CD4-positive, alpha-beta memory T cell (primary cell): Measurements from ENCODE around the gene IFFO2. TPM values are rescaled to one million over a fixed set of nuclear protein-coding genes. Genes with fewer than 3 reads are reported as not detected.

Experiments
- CTCF ChIA-PET: fragments of 350-600 bp; sonication (Branson Sonifier 250); formaldehyde crosslinking; loops from one replicate; lab custom pipeline; 2021; ENCODE audit warnings: inconsistent platforms; ENCODE audit not compliant: partially characterized antibody; lab: Charles Lee
- POLR2A ChIA-PET: fragments of 350-600 bp; sonication (Branson Sonifier 250); formaldehyde crosslinking; loops from one replicate; lab custom pipeline; 2021; ENCODE audit not compliant: partially characterized antibody; lab: Charles Lee
- DNase-seq, 5 donors: peaks; one replicate each; pipeline versions ENCODE4 v3.0.0 to v3.0.0-alpha.2; 2020 to 2022; ENCODE audit warnings: mixed read lengths in 1 of 5
- H3K27ac ChIP-seq: one replicate; pipeline ENCODE4 v1.7.0; 2013; ENCODE audit warnings: low read depth, low read length
- H3K27me3 ChIP-seq: 2 replicates; pipeline ENCODE4 v1.7.0; 2013; ENCODE audit warnings: mild to moderate bottlenecking, low read length, moderate library complexity; ENCODE audit not compliant: insufficient read depth
- H3K36me3 ChIP-seq: 2 replicates; pipeline ENCODE4 v1.7.0; 2013; ENCODE audit warnings: mild to moderate bottlenecking, low read length, moderate library complexity; ENCODE audit not compliant: insufficient read depth
- H3K4me1 ChIP-seq: 2 replicates; pipeline ENCODE4 v1.7.0; 2013; ENCODE audit warnings: mild to moderate bottlenecking, low read length, moderate library complexity; ENCODE audit not compliant: insufficient read depth
- H3K4me3 ChIP-seq, 2 donors: one replicate each; pipeline ENCODE4 v1.7.0; 2013; ENCODE audit warnings: low read length in 2 of 2, mild to moderate bottlenecking in 1 of 2
- H3K9me3 ChIP-seq, 2 donors: one replicate each; pipeline ENCODE4 v1.7.0; 2013; ENCODE audit warnings: low read length in 2 of 2, control low read depth in 1 of 2; ENCODE audit not compliant: control insufficient read depth in 1 of 2
- H3K27ac Mint-ChIP-seq, 7 donors: one replicate each; pipeline ENCODE4 v1.8.0; 2020 to 2021; ENCODE audit warnings: mixed read lengths in 7 of 7, mild to moderate bottlenecking in 6 of 7, inconsistent platforms in 3 of 7, moderate library complexity in 3 of 7
- H3K27me3 Mint-ChIP-seq, 2 donors: one replicate each; pipeline ENCODE4 v1.8.0; 2020 to 2021; ENCODE audit warnings: mixed read lengths in 2 of 2
- H3K36me3 Mint-ChIP-seq, 2 donors: one replicate each; pipeline ENCODE4 v1.8.0; 2020 to 2021; ENCODE audit warnings: mixed read lengths in 2 of 2, inconsistent platforms in 1 of 2, mild to moderate bottlenecking in 1 of 2
- H3K4me1 Mint-ChIP-seq, 4 donors: one replicate each; pipeline ENCODE4 v1.8.0; 2020 to 2021; ENCODE audit warnings: mixed read lengths in 4 of 4, mild to moderate bottlenecking in 1 of 4
- H3K4me3 Mint-ChIP-seq, 8 donors: one replicate each; pipeline ENCODE4 v1.8.0; 2020 to 2021; ENCODE audit warnings: mixed read lengths in 8 of 8, mild to moderate bottlenecking in 7 of 8, moderate library complexity in 6 of 8, inconsistent platforms in 3 of 8
- H3K9me3 Mint-ChIP-seq, 8 donors: one replicate each; pipeline ENCODE4 v1.8.0; 2020 to 2021; ENCODE audit warnings: mixed read lengths in 8 of 8, mild to moderate bottlenecking in 5 of 8, inconsistent platforms in 3 of 8, moderate library complexity in 1 of 8
- intact Hi-C: fragments of 100-400 bp; cut with micrococcal nuclease; formaldehyde crosslinking; loops from one replicate; pipeline ENCODE4 v1.15.1; 2023
- polyA plus RNA-seq, 2 donors: library from polyadenylated mRNA; unstranded; fragments of 300-500 nt; fragmentation: Illumina TruSeq; gene quantifications; one replicate each; pipeline ENCODE4 v1.2.3, GENCODE V29; 2021
- total RNA-seq, 2 experiments: library from RNA; stranded (reverse); gene quantifications; one replicate each; pipeline ENCODE4 v1.2.3, GENCODE V29; 2021

Gene IFFO2
- total and polyA plus RNA-seq, 4 experiments from 2014 or later, result 1.3 to 41.3 (median 22.1) TPM

- H3K4me3 ChIP-seq, result no peak overlapping the region
- no peaks in the 10 kb centered on the region for H3K27me3 ChIP-seq
- intact Hi-C loops, result no loop called here
- ChIA-PET CTCF (interaction anchor here (1.6 to 11.2 kb wide), 9 partner anchors 9 to 168 kb away, joined by 5 to 193 read pairs (median 14); partner anchors contain the start of genes ALDH4A1 and IFFO2), POLR2A (interaction anchor here (1.3 to 10.1 kb wide), 7 partner anchors 13 to 146 kb away, joined by 5 to 599 read pairs (median 21); partner anchors contain the start of genes ALDH4A1 and IFFO2)
- no peak for DNase-seq
- H3K27ac ChIP-seq, result peak overlapping the region; percentile 75
- no peaks in the 10 kb centered on the region for H3K9me3 Mint-ChIP-seq
- peaks cover 62 to 98% (median 86%) of the 10 kb centered on the region in 4 donors for H3K4me1 Mint-ChIP-seq
- peaks cover 4 to 7% of the 10 kb centered on the region in 2 donors for H3K36me3 Mint-ChIP-seq
- H3K36me3 ChIP-seq, result no peaks in the 10 kb centered on the region
- H3K27me3 Mint-ChIP-seq, result no peaks in the 10 kb centered on the region
- peaks cover 99% of the 10 kb centered on the region for H3K4me1 ChIP-seq
- peak overlapping the region; percentile 78 to 89 (median 84) for H3K4me3 Mint-ChIP-seq
- H3K9me3 ChIP-seq, result no peaks in the 10 kb centered on the region
- peak overlapping the region; percentile 87 to 99 (median 98) for H3K27ac Mint-ChIP-seq
Measured at GRCh38 chr1:18928406-18928805, 28.1 kb downstream of the IFFO2 start.

- Mint-ChIP-seq H3K27ac (peak overlapping the region; percentile 87 to 99 (median 98)), H3K9me3 (no peaks in the 10 kb centered on the region), H3K36me3 (peaks cover 4 to 7% of the 10 kb centered on the region in 2 donors), H3K4me3 (peak overlapping the region; percentile 78 to 89 (median 84)), H3K27me3 (no peaks in the 10 kb centered on the region), H3K4me1 (peaks cover 58 to 98% (median 87%) of the 10 kb centered on the region in 4 donors)
- POLR2A ChIA-PET, result interaction anchor here (0.6 to 10.1 kb wide), 15 partner anchors 8 to 465 kb away, joined by 3 to 599 read pairs (median 7); partner anchors contain the start of genes ALDH4A1 and IFFO2
- H3K4me3 ChIP-seq, result peak overlapping the region; percentile 45 to 58
- H3K27ac ChIP-seq, result peak overlapping the region; percentile 75
- H3K27me3 ChIP-seq, result no peaks in the 10 kb centered on the region
- peak; percentile 56 to 75 (median 62) for DNase-seq
- no peaks in the 10 kb centered on the region for H3K36me3 ChIP-seq
- no peaks in the 10 kb centered on the region for H3K9me3 ChIP-seq
- peaks cover 99% of the 10 kb centered on the region for H3K4me1 ChIP-seq
- intact Hi-C loops, result loop anchor here (1.0 kb wide), 1 partner anchor 45 kb away; no protein-coding TSS in a partner anchor
- CTCF ChIA-PET, result interaction anchor here (0.7 to 11.2 kb wide), 17 partner anchors 10 to 170 kb away, joined by 3 to 193 read pairs (median 7); partner anchors contain the start of genes ALDH4A1 and IFFO2
Measured at GRCh38 chr1:18927654-18928272, 28.7 kb downstream of the IFFO2 start.

GRCh38 chr1:18927082-18927653, 29.3 kb downstream of the IFFO2 start:
- intact Hi-C loops, result loop anchor here (1.0 kb wide), 1 partner anchor 45 kb away; no protein-coding TSS in a partner anchor
- peak overlapping the region; percentile 75 for H3K27ac ChIP-seq

GRCh38 chr1:18926315-18927081, 30.0 kb downstream of the IFFO2 start:
- Histone ChIP-seq H3K4me3 (peak overlapping the region; percentile 45 to 58), H3K27ac (peak overlapping the region; percentile 75), H3K9me3 (no peaks in the 10 kb centered on the region), H3K4me1 (peaks cover 99% of the 10 kb centered on the region), H3K36me3 (no peaks in the 10 kb centered on the region), H3K27me3 (no peaks in the 10 kb centered on the region)
- DNase-seq, result peak; percentile 75 to 95 (median 78)
- intact Hi-C loops, result loop anchor here (1.0 kb wide), 5 partner anchors 13 to 148 kb away; partner anchors contain the start of gene IFFO2
- Mint-ChIP-seq H3K36me3 (peaks cover 3 to 4% of the 10 kb centered on the region in 2 donors), H3K9me3 (no peaks in the 10 kb centered on the region), H3K27ac (peak overlapping the region; percentile 87 to 99 (median 98)), H3K4me3 (peak overlapping the region; percentile 78 to 89 (median 84)), H3K27me3 (no peaks in the 10 kb centered on the region), H3K4me1 (peaks cover 48 to 98% (median 83%) of the 10 kb centered on the region in 4 donors)
- CTCF ChIA-PET, result interaction anchor here (0.7 to 11.2 kb wide), 12 partner anchors 11 to 148 kb away, joined by 3 to 193 read pairs (median 8); partner anchors contain the start of genes ALDH4A1 and IFFO2
- POLR2A ChIA-PET, result interaction anchor here (0.7 to 10.1 kb wide), 16 partner anchors 10 to 325 kb away, joined by 3 to 599 read pairs (median 6); partner anchors contain the start of genes ALDH4A1, EMC1, IFFO2 and MRTO4

More at GRCh38 chr1:18927082-18927653, 29.3 kb downstream of the IFFO2 start:
- peak overlapping the region; percentile 87 to 99 (median 98) for H3K27ac Mint-ChIP-seq
- Histone ChIP-seq H3K4me3 (peak overlapping the region; percentile 45 to 58), H3K4me1 (peaks cover 99% of the 10 kb centered on the region), H3K36me3 (no peaks in the 10 kb centered on the region), H3K27me3 (no peaks in the 10 kb centered on the region), H3K9me3 (no peaks in the 10 kb centered on the region)
- CTCF ChIA-PET, result interaction anchor here (0.7 to 11.2 kb wide), 17 partner anchors 11 to 171 kb away, joined by 3 to 193 read pairs (median 7); partner anchors contain the start of genes ALDH4A1 and IFFO2
- no peaks in the 10 kb centered on the region for H3K9me3 Mint-ChIP-seq
- peak in 2 of 5 donors; percentile 31 to 77 for DNase-seq
- H3K4me3 Mint-ChIP-seq, result peak overlapping the region; percentile 78 to 89 (median 84)
- no peaks in the 10 kb centered on the region for H3K27me3 Mint-ChIP-seq
- peaks cover 4% of the 10 kb centered on the region in 2 donors for H3K36me3 Mint-ChIP-seq
- POLR2A ChIA-PET, result interaction anchor here (0.6 to 10.1 kb wide), 17 partner anchors 9 to 465 kb away, joined by 3 to 599 read pairs (median 6); partner anchors contain the start of genes ALDH4A1, EMC1, IFFO2 and MRTO4
- peaks cover 53 to 98% (median 85%) of the 10 kb centered on the region in 4 donors for H3K4me1 Mint-ChIP-seq

- CTCF ChIA-PET, result interaction anchor here (1.2 to 11.2 kb wide), 4 partner anchors 14 to 47 kb away, joined by 3 to 193 read pairs (median 85); partner anchors contain the start of gene IFFO2
- no peaks in the 10 kb centered on the region for H3K27me3 Mint-ChIP-seq
- Histone ChIP-seq H3K4me3 (no peak overlapping the region), H3K36me3 (peaks cover 9% of the 10 kb centered on the region), H3K4me1 (peaks cover 87% of the 10 kb centered on the region), H3K27ac (peak overlapping the region; percentile 6), H3K27me3 (no peaks in the 10 kb centered on the region), H3K9me3 (no peaks in the 10 kb centered on the region)
- H3K9me3 Mint-ChIP-seq, result no peaks in the 10 kb centered on the region
- peak overlapping the region in 6 of 7 donors; percentile 83 to 96 (median 90) for H3K27ac Mint-ChIP-seq
- peak overlapping the region in 7 of 8 donors; percentile 63 to 83 (median 74) for H3K4me3 Mint-ChIP-seq
- no peak for DNase-seq
- H3K4me1 Mint-ChIP-seq, result peaks cover 40 to 90% (median 75%) of the 10 kb centered on the region in 4 donors
- intact Hi-C loops, result no loop called here
- peaks cover 3 to 4% of the 10 kb centered on the region in 2 donors for H3K36me3 Mint-ChIP-seq
- POLR2A ChIA-PET, result interaction anchor here (0.6 to 10.1 kb wide), 4 partner anchors 12 to 101 kb away, joined by 3 to 599 read pairs (median 22); partner anchors contain the start of gene IFFO2
Measured at GRCh38 chr1:18925279-18925678, 31.2 kb downstream of the IFFO2 start.

- ChIA-PET CTCF (interaction anchor here (0.8 to 11.2 kb wide), 9 partner anchors 11 to 48 kb away, joined by 3 to 193 read pairs (median 3); partner anchors contain the start of genes ALDH4A1 and IFFO2), POLR2A (interaction anchor here (1.0 to 10.1 kb wide), 5 partner anchors 11 to 150 kb away, joined by 3 to 599 read pairs (median 8); partner anchors contain the start of genes ALDH4A1 and IFFO2)
- Mint-ChIP-seq H3K36me3 (peaks cover 4 to 6% of the 10 kb centered on the region in 2 donors), H3K27ac (peak overlapping the region in 6 of 7 donors; percentile 74 to 91 (median 82)), H3K27me3 (no peaks in the 10 kb centered on the region), H3K4me1 (peaks cover 36 to 80% (median 66%) of the 10 kb centered on the region in 4 donors), H3K4me3 (peak overlapping the region in 6 of 8 donors; percentile 42 to 84 (median 66)), H3K9me3 (no peaks in the 10 kb centered on the region)
- H3K4me1 ChIP-seq, result peaks cover 77% of the 10 kb centered on the region
- DNase-seq, result no peak
- H3K9me3 ChIP-seq, result no peaks in the 10 kb centered on the region
- intact Hi-C loops, result no loop called here
- no peaks in the 10 kb centered on the region for H3K27me3 ChIP-seq
- peaks cover 16% of the 10 kb centered on the region for H3K36me3 ChIP-seq
- H3K4me3 ChIP-seq, result no peak overlapping the region
- H3K27ac ChIP-seq, result no peak overlapping the region
Measured at GRCh38 chr1:18924221-18924691, 32.2 kb downstream of the IFFO2 start.
